Measurements from ENCODE around the gene UNC5A. TPM values are rescaled to one million over a fixed set of nuclear protein-coding genes. Genes with fewer than 3 reads are reported as not detected.

The UNC5A gene
- total RNA-seq, 6 experiments from 2014 or later = not detected

DNA sequence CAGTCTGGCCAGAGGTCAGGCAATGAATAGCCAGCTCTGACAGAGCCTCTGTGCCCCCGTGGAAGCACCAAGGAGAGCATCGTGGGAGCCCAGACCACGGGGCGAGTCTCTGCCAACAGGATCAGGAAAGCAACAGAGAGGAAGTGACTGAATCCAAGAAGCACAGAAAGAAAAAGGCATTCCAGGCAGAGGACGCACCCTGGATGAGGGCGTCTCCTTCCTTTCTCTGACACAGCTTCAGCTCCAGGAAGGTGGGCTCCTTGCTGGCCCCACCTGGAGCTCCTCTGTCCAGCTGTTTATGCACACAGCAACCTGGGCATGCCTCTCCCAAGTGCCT is 72.2 kb downstream of the UNC5A start:
- Histone ChIP-seq H3K27me3 (no peaks in the 10 kb centered on the region), H3K9me3 (no peaks in the 10 kb centered on the region), H3K36me3 (no peaks in the 10 kb centered on the region), H3K4me3 (no peak overlapping the region), H3K27ac (no peak overlapping the region), H3K4me1 (no peaks in the 10 kb centered on the region)
- intact Hi-C loops (cut with DNase I) = no loop called here
- no peak for ATAC-seq
- no peak for TF ChIP-seq POLR2A (IDR thresholded peaks at IDR 0.05)
- TF ChIP-seq, protein P1, sequence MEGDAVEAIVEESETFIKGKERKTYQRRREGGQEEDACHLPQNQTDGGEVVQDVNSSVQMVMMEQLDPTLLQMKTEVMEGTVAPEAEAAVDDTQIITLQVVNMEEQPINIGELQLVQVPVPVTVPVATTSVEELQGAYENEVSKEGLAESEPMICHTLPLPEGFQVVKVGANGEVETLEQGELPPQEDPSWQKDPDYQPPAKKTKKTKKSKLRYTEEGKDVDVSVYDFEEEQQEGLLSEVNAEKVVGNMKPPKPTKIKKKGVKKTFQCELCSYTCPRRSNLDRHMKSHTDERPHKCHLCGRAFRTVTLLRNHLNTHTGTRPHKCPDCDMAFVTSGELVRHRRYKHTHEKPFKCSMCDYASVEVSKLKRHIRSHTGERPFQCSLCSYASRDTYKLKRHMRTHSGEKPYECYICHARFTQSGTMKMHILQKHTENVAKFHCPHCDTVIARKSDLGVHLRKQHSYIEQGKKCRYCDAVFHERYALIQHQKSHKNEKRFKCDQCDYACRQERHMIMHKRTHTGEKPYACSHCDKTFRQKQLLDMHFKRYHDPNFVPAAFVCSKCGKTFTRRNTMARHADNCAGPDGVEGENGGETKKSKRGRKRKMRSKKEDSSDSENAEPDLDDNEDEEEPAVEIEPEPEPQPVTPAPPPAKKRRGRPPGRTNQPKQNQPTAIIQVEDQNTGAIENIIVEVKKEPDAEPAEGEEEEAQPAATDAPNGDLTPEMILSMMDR (IDR thresholded peaks at IDR 0.05) = no peak
- 17% methylated on average over 4 of the region's 6 CpGs for WGBS (ENCODE audit: insufficient coverage, low coverage, low lambda C conversion rate, missing lambda C conversion rate)
- no peak for DNase-seq

GRCh38 chr5:176883700-176884570 is 73.6 kb downstream of the UNC5A start:
- intact Hi-C loops (cut with DNase I) = no loop called here
- no peak overlapping the region for H3K27ac ChIP-seq

GRCh38 chr5:176884571-176884890 is 74.2 kb downstream of the UNC5A start:
- intact Hi-C loops (cut with DNase I) = no loop called here
- no peaks in the 10 kb centered on the region for H3K27me3 ChIP-seq
- H3K27ac ChIP-seq = no peak overlapping the region
- H3K4me1 ChIP-seq = no peaks in the 10 kb centered on the region
- TF ChIP-seq, protein P1 (IDR thresholded peaks at IDR 0.05) = no peak
- 64% methylated on average over 4 of the region's 4 CpGs for WGBS (ENCODE audit: insufficient coverage, low coverage, low lambda C conversion rate, missing lambda C conversion rate)
- no peaks in the 10 kb centered on the region for H3K36me3 ChIP-seq
- no peak overlapping the region for H3K4me3 ChIP-seq
- DNase-seq (no peak), ATAC-seq (no peak)
- H3K9me3 ChIP-seq = no peaks in the 10 kb centered on the region

More at GRCh38 chr5:176883700-176884570, 73.6 kb downstream of the UNC5A start:
- WGBS (ENCODE audit: insufficient coverage, low coverage, low lambda C conversion rate, missing lambda C conversion rate) = 84% methylated on average over 4 of the region's 17 CpGs
- Histone ChIP-seq H3K36me3 (no peaks in the 10 kb centered on the region), H3K27me3 (no peaks in the 10 kb centered on the region), H3K4me3 (no peak overlapping the region), H3K9me3 (no peaks in the 10 kb centered on the region), H3K4me1 (no peaks in the 10 kb centered on the region)
- ATAC-seq = no peak
- TF ChIP-seq, protein P1 (IDR thresholded peaks at IDR 0.05) = no peak
- TF ChIP-seq POLR2A (IDR thresholded peaks at IDR 0.05) = no peak
- no peak for DNase-seq

GRCh38 chr5:176886336-176887251 is 76.2 kb downstream of the UNC5A start:
- Histone ChIP-seq H3K4me3 (no peak overlapping the region), H3K27ac (no peak overlapping the region), H3K36me3 (no peaks in the 10 kb centered on the region), H3K27me3 (no peaks in the 10 kb centered on the region), H3K4me1 (no peaks in the 10 kb centered on the region), H3K9me3 (no peaks in the 10 kb centered on the region)
- TF ChIP-seq, protein P1 (IDR thresholded peaks at IDR 0.05) = no peak
- no peak for TF ChIP-seq POLR2A (IDR thresholded peaks at IDR 0.05)
- ATAC-seq = no peak
- peak in 1 of 3 donors; percentile 34 for DNase-seq
- intact Hi-C loops (cut with DNase I) = no loop called here
- WGBS (ENCODE audit: insufficient coverage, low coverage, low lambda C conversion rate, missing lambda C conversion rate) = 84% methylated on average over 6 of the region's 13 CpGs
